A549 (cell line): ENCODE data around the gene SOD3. TPM values are rescaled to one million over a fixed set of nuclear protein-coding genes. Genes with fewer than 3 reads are reported as not detected.

ENCODE experiments used
- ATAC-seq, 2 experiments: fragments of 200-7000 bp in 1 of 2; fragments of >200 bp in 1 of 2; cut with Nextera tagmentation in 1 of 2; cut with Tn5 transposase in 1 of 2; 3 replicates each; pipeline versions ENCODE4 v1.8.0 to v1.9.1; 2018 to 2020; ENCODE audit warnings: mild to moderate bottlenecking in 1 of 2, moderate library complexity in 1 of 2
- CTCF ChIA-PET: fragments of 300-600 bp; sonication (Branson Sonifier 250); formaldehyde crosslinking; extraction: SDS; loops from one replicate; lab custom pipeline; 2021; ENCODE audit warnings: antibody characterized with exemption, inconsistent platforms; lab: Yijun Ruan, JAX
- POLR2A ChIA-PET: fragments of 350-600 bp; formaldehyde crosslinking; extraction: SDS; loops from one replicate; lab custom pipeline; 2021; ENCODE audit warnings: antibody characterized with exemption, inconsistent platforms; lab: Yijun Ruan, JAX
- DNase-seq, 2 experiments: peaks; one replicate each; pipeline versions ENCODE4 v3.0.0 to v3.0.0-alpha.2; 2011 to 2016; ENCODE audit warnings: low read depth in 1 of 2, low spot score in 1 of 2
- FAIRE-seq: peaks from 2 replicates; lab custom pipeline; 2011; peaks lifted over from hg19 to GRCh38; lab: Jason Lieb, UNC
- H3K27ac ChIP-seq, 2 experiments: fragments of >200 bp; sonication (Bioruptor Twin); formaldehyde crosslinking; 3 replicates each; pipeline ENCODE4 v1.5.1; 2016 to 2017
- H3K4me1 ChIP-seq: fragments of >200 bp; sonication (Bioruptor Twin); formaldehyde crosslinking; 3 replicates; pipeline ENCODE4 v1.6.1; 2016
- H3K4me2 ChIP-seq: fragments of >200 bp; sonication (Bioruptor Twin); formaldehyde crosslinking; 3 replicates; pipeline ENCODE4 v1.6.1; 2016
- H3K4me3 ChIP-seq: fragments of >200 bp; sonication (Bioruptor Twin); formaldehyde crosslinking; 3 replicates; pipeline ENCODE4 v1.5.1; 2016
- H3K9me3 ChIP-seq: fragments of >200 bp; sonication (Bioruptor Twin); formaldehyde crosslinking; 3 replicates; pipeline ENCODE4 v1.6.1; 2016
- ATOH8 ChIP-seq: fragments of 250-450 bp; sonication (Bioruptor Pico); IDR thresholded peaks from 2 replicates; pipeline ENCODE4 v1.5.0; 2020; ENCODE audit warnings: low read depth, mild to moderate bottlenecking, moderate library complexity
- CBX2 ChIP-seq: fragments of 200-600 bp; sonication (generic); IDR thresholded peaks from 2 replicates; pipeline ENCODE4 v1.6.1; 2016; ENCODE audit warnings: low read depth, mild to moderate bottlenecking, borderline replicate concordance
- CEBPB ChIP-seq, 2 experiments: fragments of >200 bp in 1 of 2; sonication (Bioruptor Twin) in 1 of 2; formaldehyde crosslinking in 1 of 2; IDR thresholded peaks; 2 replicates each; pipeline ENCODE4 v1.6.1; 2012 to 2016
- E2F6 ChIP-seq: IDR thresholded peaks from 2 replicates; pipeline ENCODE4 v1.6.1; 2012; ENCODE audit warnings: low read depth, borderline replicate concordance
- EHF ChIP-seq: fragments of 250-450 bp; sonication (Bioruptor Pico); IDR thresholded peaks from 2 replicates; pipeline ENCODE4 v1.5.0; 2020; ENCODE audit warnings: mild to moderate bottlenecking
- EHMT2 ChIP-seq: fragments of 200-600 bp; sonication (generic); IDR thresholded peaks from 2 replicates; pipeline ENCODE4 v1.6.1; 2016; ENCODE audit warnings: antibody characterized with exemption, low read depth, mild to moderate bottlenecking, moderate library complexity
- EP300 ChIP-seq, 2 experiments: fragments of >200 bp; sonication (Bioruptor Twin); formaldehyde crosslinking; IDR thresholded peaks; 2 replicates in 1 of 2; 3 replicates in 1 of 2; pipeline ENCODE4 v1.6.1; 2016 to 2017
- ESRRA ChIP-seq: fragments of 150-350 bp; IDR thresholded peaks from 2 replicates; pipeline ENCODE4 v1.6.1; 2014; ENCODE audit warnings: mild to moderate bottlenecking, low read length, borderline replicate concordance
- FOSB ChIP-seq: fragments of 250-450 bp; sonication (Bioruptor Pico); IDR thresholded peaks from 2 replicates; pipeline ENCODE4 v1.5.0; 2020; ENCODE audit warnings: mild to moderate bottlenecking, moderate library complexity
- GATA3 ChIP-seq: IDR thresholded peaks from 2 replicates; pipeline ENCODE4 v1.6.1; 2012; ENCODE audit warnings: borderline replicate concordance
- HEYL ChIP-seq: fragments of 250-450 bp; sonication (Bioruptor Pico); IDR thresholded peaks from 2 replicates; pipeline ENCODE4 v1.8.0; 2021; ENCODE audit warnings: mild to moderate bottlenecking, moderate library complexity
- HOXA7 ChIP-seq: fragments of 250-450 bp; sonication (Bioruptor Pico); IDR thresholded peaks from 2 replicates; pipeline ENCODE4 v1.5.0; 2020; ENCODE audit warnings: mild to moderate bottlenecking, moderate library complexity
- HOXB13 ChIP-seq: fragments of 250-450 bp; sonication (Bioruptor Pico); IDR thresholded peaks from 2 replicates; pipeline ENCODE4 v1.5.0; 2020; ENCODE audit warnings: low read depth, mild to moderate bottlenecking, moderate library complexity
- JUN ChIP-seq, 2 experiments: fragments of >200 bp; sonication (Bioruptor Twin); formaldehyde crosslinking; IDR thresholded peaks; 2 replicates in 1 of 2; 3 replicates in 1 of 2; pipeline ENCODE4 v1.6.1; 2016 to 2017
- KDM5A ChIP-seq: fragments of 200-600 bp; sonication (generic); IDR thresholded peaks from 2 replicates; pipeline ENCODE4 v1.6.1; 2016; ENCODE audit warnings: antibody characterized with exemption, mild to moderate bottlenecking
- MAX ChIP-seq: IDR thresholded peaks from 2 replicates; pipeline ENCODE4 v1.6.1; 2012
- MAZ ChIP-seq: fragments of 150-350 bp; IDR thresholded peaks from 2 replicates; pipeline ENCODE4 v1.6.1; 2014; ENCODE audit warnings: antibody characterized with exemption, low read depth, low read length, borderline replicate concordance
- NR3C1 ChIP-seq: fragments of >200 bp; sonication (Bioruptor Twin); formaldehyde crosslinking; IDR thresholded peaks from 3 replicates; pipeline ENCODE4 v1.6.1; 2017
- PHF8 ChIP-seq: fragments of 200-600 bp; sonication (generic); IDR thresholded peaks from 2 replicates; pipeline ENCODE4 v1.6.1; 2016; ENCODE audit warnings: low read depth, mild to moderate bottlenecking, antibody characterized with exemption, moderate library complexity, borderline replicate concordance
- POLR2A ChIP-seq: IDR thresholded peaks from 2 replicates; pipeline ENCODE4 v1.6.1; 2012; ENCODE audit warnings: mild to moderate bottlenecking, low read length
- RAD21 ChIP-seq, 2 experiments: fragments of >200 bp in 1 of 2; sonication (Bioruptor Twin) in 1 of 2; formaldehyde crosslinking in 1 of 2; IDR thresholded peaks in 1 of 2; conservative IDR thresholded peaks in 1 of 2; 2 replicates in 1 of 2; 3 replicates in 1 of 2; pipeline ENCODE4 v1.6.1; 2012 to 2018; ENCODE audit warnings: inconsistent platforms in 1 of 2
- RARB ChIP-seq: fragments of 250-450 bp; sonication (Bioruptor Pico); IDR thresholded peaks from 2 replicates; pipeline ENCODE4 v1.8.0; 2021; ENCODE audit warnings: mild to moderate bottlenecking, moderate library complexity
- RCOR1 ChIP-seq: fragments of 150-350 bp; IDR thresholded peaks from 2 replicates; pipeline ENCODE4 v1.6.1; 2014; ENCODE audit warnings: antibody characterized with exemption, low read length, low read depth
- TFCP2L1 ChIP-seq: fragments of 250-450 bp; sonication (Bioruptor Pico); IDR thresholded peaks from 2 replicates; pipeline ENCODE4 v1.5.0; 2021; ENCODE audit warnings: mild to moderate bottlenecking
- TP53 ChIP-seq: fragments of 250-450 bp; sonication (Bioruptor Pico); IDR thresholded peaks from 2 replicates; pipeline ENCODE4 v1.5.0; 2021; ENCODE audit warnings: mild to moderate bottlenecking, moderate library complexity
- ZC3H11A ChIP-seq: fragments of 450-650 bp; IDR thresholded peaks from 2 replicates; pipeline ENCODE4 v1.6.1; 2014; ENCODE audit warnings: antibody characterized with exemption, mild to moderate bottlenecking
- ZNF302 ChIP-seq: fragments of 250-450 bp; sonication (Bioruptor Pico); IDR thresholded peaks from 2 replicates; pipeline ENCODE4 v1.9.0; 2021; ENCODE audit warnings: inconsistent platforms, mild to moderate bottlenecking, moderate library complexity
- ZSCAN20 ChIP-seq: fragments of 250-450 bp; sonication (Bioruptor Pico); IDR thresholded peaks from 2 replicates; pipeline ENCODE4 v1.8.0; 2022; ENCODE audit warnings: mild to moderate bottlenecking, moderate library complexity
- WGBS: methylation state at CpG from one replicate; pipeline ENCODE4 v1.1.6; 2017; ENCODE audit errors: missing lambda C conversion rate; 5-methylcytosine and 5-hydroxymethylcytosine counted together
- polyA plus RNA-seq, 4 experiments: library from polyadenylated mRNA; depleted of rRNA in 3 of 4; stranded (reverse); fragments of >200 nt; fragmentation: RNase III in 1 of 4; extraction: RNeasy Plus Mini Kit Qiagen cat#74134 plus additional on column Dnase treatment in 1 of 4; gene quantifications; 2 replicates in 3 of 4; 3 replicates in 1 of 4; pipeline ENCODE4 v1.2.3, GENCODE V29; 2011 to 2017
- TF ChIP-seq, protein P1 (sequence below): fragments of >200 bp; sonication (Bioruptor Twin); formaldehyde crosslinking; IDR thresholded peaks from 3 replicates; pipeline ENCODE4 v1.6.1; 2016
- TF ChIP-seq, protein P2 (sequence below): fragments of 200-600 bp; sonication (generic); IDR thresholded peaks from 2 replicates; pipeline ENCODE4 v1.6.1; 2016; ENCODE audit warnings: antibody characterized with exemption, mild to moderate bottlenecking, moderate library complexity
- TF ChIP-seq, protein P3 (sequence below): fragments of >200 bp; sonication (Bioruptor Twin); formaldehyde crosslinking; IDR thresholded peaks from 2 replicates; pipeline ENCODE4 v1.6.1; 2016

Gene SOD3
- polyA plus RNA-seq, 2 of the 4 experiments (the other 2 are of a cell fraction), result not detected

DNA sequence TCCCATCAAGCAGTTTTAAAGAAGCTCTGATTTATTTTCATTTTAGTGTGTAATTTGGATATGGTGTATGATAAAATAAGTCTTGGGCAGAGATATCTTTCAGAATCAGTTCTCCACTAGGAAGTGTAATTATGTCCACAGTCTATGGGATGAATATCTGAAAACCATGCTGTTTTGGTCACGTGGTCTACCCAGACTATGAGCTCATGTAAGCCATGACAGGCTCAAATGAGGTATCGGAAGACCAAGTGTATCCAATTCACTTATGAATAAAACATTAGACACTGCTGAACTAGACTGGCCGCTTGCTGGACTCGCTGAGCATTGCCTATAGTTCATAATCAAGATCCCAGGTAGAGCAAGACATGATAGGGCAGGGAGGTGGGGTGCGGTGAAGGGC is 50.5 kb downstream of the SOD3 start:
- DNase-seq, result no peak
- WGBS, result 81% methylated on average over 5 of the region's 5 CpGs
- H3K4me1 ChIP-seq, result peaks cover 6% of the 10 kb centered on the region
- H3K9me3 ChIP-seq, result no peaks in the 10 kb centered on the region
- H3K4me2 ChIP-seq, result no peak overlapping the region
- CTCF ChIA-PET, result interaction anchor here (0.7 kb wide), 1 partner anchor 375 kb away, joined by 3 read pairs; no protein-coding TSS in a partner anchor
- FAIRE-seq, result no peak
- H3K4me3 ChIP-seq, result no peak overlapping the region
- no peak for TF ChIP-seq RCOR1
- TF ChIP-seq JUN (IDR thresholded peaks at IDR 0.05), result no peak
- TF ChIP-seq, protein P1, sequence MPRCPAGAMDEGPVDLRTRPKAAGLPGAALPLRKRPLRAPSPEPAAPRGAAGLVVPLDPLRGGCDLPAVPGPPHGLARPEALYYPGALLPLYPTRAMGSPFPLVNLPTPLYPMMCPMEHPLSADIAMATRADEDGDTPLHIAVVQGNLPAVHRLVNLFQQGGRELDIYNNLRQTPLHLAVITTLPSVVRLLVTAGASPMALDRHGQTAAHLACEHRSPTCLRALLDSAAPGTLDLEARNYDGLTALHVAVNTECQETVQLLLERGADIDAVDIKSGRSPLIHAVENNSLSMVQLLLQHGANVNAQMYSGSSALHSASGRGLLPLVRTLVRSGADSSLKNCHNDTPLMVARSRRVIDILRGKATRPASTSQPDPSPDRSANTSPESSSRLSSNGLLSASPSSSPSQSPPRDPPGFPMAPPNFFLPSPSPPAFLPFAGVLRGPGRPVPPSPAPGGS, result no peak
- no peak for TF ChIP-seq GATA3
- TF ChIP-seq TP53 (CRISPR knock-in tag), result no peak
- no peak for TF ChIP-seq ZSCAN20 (CRISPR knock-in tag)
- TF ChIP-seq MAX, result no peak
- TF ChIP-seq ATOH8 (CRISPR knock-in tag), result no peak
- TF ChIP-seq, protein P2, sequence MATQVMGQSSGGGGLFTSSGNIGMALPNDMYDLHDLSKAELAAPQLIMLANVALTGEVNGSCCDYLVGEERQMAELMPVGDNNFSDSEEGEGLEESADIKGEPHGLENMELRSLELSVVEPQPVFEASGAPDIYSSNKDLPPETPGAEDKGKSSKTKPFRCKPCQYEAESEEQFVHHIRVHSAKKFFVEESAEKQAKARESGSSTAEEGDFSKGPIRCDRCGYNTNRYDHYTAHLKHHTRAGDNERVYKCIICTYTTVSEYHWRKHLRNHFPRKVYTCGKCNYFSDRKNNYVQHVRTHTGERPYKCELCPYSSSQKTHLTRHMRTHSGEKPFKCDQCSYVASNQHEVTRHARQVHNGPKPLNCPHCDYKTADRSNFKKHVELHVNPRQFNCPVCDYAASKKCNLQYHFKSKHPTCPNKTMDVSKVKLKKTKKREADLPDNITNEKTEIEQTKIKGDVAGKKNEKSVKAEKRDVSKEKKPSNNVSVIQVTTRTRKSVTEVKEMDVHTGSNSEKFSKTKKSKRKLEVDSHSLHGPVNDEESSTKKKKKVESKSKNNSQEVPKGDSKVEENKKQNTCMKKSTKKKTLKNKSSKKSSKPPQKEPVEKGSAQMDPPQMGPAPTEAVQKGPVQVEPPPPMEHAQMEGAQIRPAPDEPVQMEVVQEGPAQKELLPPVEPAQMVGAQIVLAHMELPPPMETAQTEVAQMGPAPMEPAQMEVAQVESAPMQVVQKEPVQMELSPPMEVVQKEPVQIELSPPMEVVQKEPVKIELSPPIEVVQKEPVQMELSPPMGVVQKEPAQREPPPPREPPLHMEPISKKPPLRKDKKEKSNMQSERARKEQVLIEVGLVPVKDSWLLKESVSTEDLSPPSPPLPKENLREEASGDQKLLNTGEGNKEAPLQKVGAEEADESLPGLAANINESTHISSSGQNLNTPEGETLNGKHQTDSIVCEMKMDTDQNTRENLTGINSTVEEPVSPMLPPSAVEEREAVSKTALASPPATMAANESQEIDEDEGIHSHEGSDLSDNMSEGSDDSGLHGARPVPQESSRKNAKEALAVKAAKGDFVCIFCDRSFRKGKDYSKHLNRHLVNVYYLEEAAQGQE, result no peak
- TF ChIP-seq HOXB13 (CRISPR knock-in tag), result no peak
- TF ChIP-seq HOXA7 (CRISPR knock-in tag), result no peak
- TF ChIP-seq ZC3H11A, result no peak
- no peak for TF ChIP-seq RAD21 (conservative IDR thresholded peaks at IDR 0.05 in 1 of 2, IDR thresholded peaks at IDR 0.05 in 1 of 2)
- no peak for TF ChIP-seq TFCP2L1 (CRISPR knock-in tag)
- no peak for TF ChIP-seq CEBPB (IDR thresholded peaks at IDR 0.05)
- TF ChIP-seq, protein P3, sequence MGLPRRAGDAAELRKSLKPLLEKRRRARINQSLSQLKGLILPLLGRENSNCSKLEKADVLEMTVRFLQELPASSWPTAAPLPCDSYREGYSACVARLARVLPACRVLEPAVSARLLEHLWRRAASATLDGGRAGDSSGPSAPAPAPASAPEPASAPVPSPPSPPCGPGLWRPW, result no peak
- TF ChIP-seq, all 56 proteins: peak for 0
- POLR2A ChIA-PET, result no interaction called here
- no peak overlapping the region for H3K27ac ChIP-seq
- no peak for ATAC-seq

DNA sequence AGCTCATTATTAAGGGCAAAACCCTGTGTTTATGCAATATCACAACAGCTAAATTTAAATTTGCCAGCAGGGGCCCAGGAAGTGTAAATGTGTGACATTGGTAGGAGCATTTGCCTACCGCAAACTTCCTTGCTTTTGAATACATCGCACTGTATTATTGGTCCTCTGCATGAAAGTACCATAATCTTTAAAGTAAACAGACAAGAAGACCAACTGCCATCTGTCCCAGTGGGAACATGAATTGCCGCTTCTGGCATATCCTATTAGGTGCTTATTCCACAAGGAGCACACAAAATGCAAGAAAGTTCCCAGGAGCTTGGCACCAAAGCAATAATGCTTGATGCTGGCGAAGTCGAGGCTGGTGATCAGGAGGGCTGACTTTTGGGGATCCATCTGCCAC is 51.3 kb downstream of the SOD3 start:
- H3K4me2 ChIP-seq, result no peak overlapping the region
- POLR2A ChIA-PET, result no interaction called here
- peaks cover 14% of the 10 kb centered on the region for H3K4me1 ChIP-seq
- H3K9me3 ChIP-seq, result no peaks in the 10 kb centered on the region
- H3K4me3 ChIP-seq, result no peak overlapping the region
- no peak for ATAC-seq
- no peak overlapping the region for H3K27ac ChIP-seq
- CTCF ChIA-PET, result no interaction called here
- WGBS, result 95% methylated on average over 5 of the region's 5 CpGs
- no peak for DNase-seq
- no peak for FAIRE-seq
- TF ChIP-seq HEYL (CRISPR knock-in tag) (no peak), EHF (no peak), CBX2 (no peak), MAZ (no peak), ZC3H11A (no peak), KDM5A (no peak), ATOH8 (CRISPR knock-in tag) (no peak), RARB (CRISPR knock-in tag) (no peak), EP300 (IDR thresholded peaks at IDR 0.05) (no peak), FOSB (CRISPR knock-in tag) (no peak), ZNF302 (CRISPR knock-in tag) (no peak), NR3C1 (no peak), TFCP2L1 (CRISPR knock-in tag) (no peak), POLR2A (no peak), ESRRA (no peak), PHF8 (no peak), EHMT2 (no peak), E2F6 (no peak)
- TF ChIP-seq, protein P1, result no peak
